GM12892 (cell line): ENCODE results near the gene KIRREL3.
"Not testable (repeated sequence)": the region's sequence is repeated elsewhere in the genome, so short reads cannot be mapped to it uniquely, and the experiment has no call there.

Experiments
- POLR2AphosphoS5 ChIP-seq: IDR thresholded peaks from 2 replicates; pipeline ENCODE4 v1.6.1; 2011; ENCODE audit warnings: low read depth, low read length, control low read depth
- TAF1 ChIP-seq: IDR thresholded peaks from 2 replicates; pipeline ENCODE4 v1.6.1; 2011; ENCODE audit warnings: low read depth, mild to moderate bottlenecking, control low read depth, low read length, borderline replicate concordance

DNA sequence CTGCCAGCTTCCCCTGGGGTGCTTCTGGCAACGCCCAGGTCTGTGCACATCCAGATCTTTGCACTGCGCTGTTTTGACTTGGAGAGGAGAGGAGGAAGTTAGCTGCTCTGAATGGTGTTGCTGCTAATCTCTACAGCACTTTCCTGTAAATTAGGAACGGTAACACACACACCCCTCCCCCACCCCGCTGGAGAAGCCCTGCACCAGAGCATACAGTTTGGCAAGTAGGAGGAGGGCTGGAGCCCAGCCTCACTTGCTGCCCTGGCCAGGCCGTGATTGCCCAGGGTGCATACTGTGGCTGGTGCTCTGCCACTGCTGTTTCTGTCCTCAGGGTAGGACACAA is 613.9 kb downstream of the KIRREL3 start:
- not testable (repeated sequence) for TF ChIP-seq TAF1, POLR2AphosphoS5
